Measurements from ENCODE around the gene MEIG1.

DNA sequence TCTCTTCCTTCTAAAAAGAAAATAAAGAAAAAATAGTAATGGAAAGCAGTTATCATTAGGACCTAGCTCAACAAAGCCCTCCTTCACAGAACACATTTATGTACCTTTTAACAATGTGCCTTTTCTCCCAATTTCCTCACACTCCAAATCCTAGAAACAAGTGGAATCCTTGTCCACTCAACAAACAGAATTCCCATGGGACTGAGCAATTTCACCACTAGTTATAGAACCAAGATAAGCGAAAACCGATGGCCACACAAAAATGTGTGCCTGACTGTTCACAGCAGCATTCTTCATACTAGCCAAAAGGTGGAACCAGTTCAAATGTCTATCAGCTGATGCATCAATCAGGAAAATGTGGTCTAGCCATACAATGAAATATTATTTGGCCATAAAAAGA lies 22.6 kb upstream of the MEIG1 start:
- TF ChIP-seq, protein P1, sequence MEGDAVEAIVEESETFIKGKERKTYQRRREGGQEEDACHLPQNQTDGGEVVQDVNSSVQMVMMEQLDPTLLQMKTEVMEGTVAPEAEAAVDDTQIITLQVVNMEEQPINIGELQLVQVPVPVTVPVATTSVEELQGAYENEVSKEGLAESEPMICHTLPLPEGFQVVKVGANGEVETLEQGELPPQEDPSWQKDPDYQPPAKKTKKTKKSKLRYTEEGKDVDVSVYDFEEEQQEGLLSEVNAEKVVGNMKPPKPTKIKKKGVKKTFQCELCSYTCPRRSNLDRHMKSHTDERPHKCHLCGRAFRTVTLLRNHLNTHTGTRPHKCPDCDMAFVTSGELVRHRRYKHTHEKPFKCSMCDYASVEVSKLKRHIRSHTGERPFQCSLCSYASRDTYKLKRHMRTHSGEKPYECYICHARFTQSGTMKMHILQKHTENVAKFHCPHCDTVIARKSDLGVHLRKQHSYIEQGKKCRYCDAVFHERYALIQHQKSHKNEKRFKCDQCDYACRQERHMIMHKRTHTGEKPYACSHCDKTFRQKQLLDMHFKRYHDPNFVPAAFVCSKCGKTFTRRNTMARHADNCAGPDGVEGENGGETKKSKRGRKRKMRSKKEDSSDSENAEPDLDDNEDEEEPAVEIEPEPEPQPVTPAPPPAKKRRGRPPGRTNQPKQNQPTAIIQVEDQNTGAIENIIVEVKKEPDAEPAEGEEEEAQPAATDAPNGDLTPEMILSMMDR (conservative IDR thresholded peaks at IDR 0.05): no peak
- no peak for TF ChIP-seq ZFX (IDR thresholded peaks at IDR 0.05)
